GM21576 (cell line): Measurements from ENCODE around the gene LCOR.
A peak's percentile ranks its signal among the peaks of the same experiment; 100 is the strongest.
"Not testable (repeated sequence)": the region's sequence is repeated elsewhere in the genome, so short reads cannot be mapped to it uniquely, and the experiment has no call there.

Experiments
- ATAC-seq: cut with Tn5 transposase; IDR thresholded peaks from one replicate; pipeline ENCODE4 v1.9.1; 2021; ENCODE audit warnings: mild to moderate bottlenecking, moderate library complexity; ENCODE audit not compliant: unreplicated experiment

Gene LCOR

DNA sequence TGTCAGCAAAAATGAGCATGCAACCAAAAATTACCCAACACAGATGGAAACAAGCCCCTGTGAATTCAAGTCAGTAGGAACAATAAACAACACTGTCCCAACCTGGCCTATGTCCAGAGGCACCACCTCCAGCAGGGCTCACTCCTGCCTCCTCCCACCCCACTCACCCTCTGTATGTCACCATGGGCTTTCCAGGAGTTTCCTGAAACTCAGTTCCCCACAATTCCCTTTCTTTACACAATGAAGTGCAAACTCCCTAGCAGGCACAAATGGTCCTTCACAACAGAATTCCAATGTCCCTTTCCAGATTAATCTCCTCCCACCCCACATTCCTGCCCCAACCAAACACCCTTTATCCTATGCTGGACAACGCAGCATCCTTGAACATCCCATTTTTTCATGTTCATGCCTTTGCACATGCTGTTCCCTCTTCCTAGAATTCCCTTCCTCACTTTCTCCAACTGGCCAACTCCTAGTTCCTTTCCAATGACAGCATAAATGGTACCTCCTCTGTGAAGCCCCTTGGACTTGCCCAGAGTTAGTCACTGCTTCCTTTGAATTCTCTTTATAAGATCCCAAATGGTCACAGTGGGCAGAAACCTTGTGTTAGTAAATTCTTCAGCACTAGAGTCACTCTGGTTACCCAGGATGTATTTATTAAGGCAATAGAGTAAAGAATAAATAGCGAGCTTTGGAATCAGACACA lies 196.2 kb downstream of the LCOR start:
- ATAC-seq: no peak

DNA sequence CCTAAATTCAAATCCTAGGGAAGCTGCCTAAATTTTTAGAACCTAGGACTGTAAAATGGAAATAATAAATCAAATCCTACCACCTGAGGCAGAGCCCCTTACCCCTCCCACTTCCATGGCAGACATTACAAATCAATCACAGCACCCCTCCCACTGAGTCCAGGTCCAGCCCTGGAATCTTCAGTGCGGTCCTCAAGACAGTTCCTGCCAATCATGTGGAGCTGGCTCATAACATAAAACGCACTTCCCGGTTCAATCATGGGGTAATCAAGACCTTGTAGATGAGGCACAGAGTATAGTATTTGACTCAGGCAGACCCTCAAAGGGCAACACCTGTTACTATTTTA lies 196.7 kb downstream of the LCOR start:
- ATAC-seq: no peak

DNA sequence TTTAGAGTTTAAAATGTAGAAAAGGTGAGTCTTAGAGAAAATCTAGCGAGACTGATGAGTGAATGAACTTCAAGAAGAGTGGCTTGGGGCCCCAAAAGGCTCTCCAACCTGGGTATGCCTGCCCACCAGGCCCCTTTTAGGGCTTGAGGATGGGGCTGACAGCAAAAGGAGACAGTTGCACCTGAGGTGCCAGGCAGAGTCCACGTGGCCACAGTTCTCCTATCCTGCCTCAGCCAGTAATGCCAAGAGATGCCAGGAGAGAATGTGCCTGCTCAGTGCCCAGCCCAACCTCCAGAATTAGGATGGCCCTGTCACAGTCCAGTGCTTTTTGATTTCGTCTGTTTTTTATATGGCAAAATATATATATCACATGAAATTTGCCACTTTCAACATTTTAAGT lies 197.2 kb downstream of the LCOR start:
- ATAC-seq: no peak

DNA sequence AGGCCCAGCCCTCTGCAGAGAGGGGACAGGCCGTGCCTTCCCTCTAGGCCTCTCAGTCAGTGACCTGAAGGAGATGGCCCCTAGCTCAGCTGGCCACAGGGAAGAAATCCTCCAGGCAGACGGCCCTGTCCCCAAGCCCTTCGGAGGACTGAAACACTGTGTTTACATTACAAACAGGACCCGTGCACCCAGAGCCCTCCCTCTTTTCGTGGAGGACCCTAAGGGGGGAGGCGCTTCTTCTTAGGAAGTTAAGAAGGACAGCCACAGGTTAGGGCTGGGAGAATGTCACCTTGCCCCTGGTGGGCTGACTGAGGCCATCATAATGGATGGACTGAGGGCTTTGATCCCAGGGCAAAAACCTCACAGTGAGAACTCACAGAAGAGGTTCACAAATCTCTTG lies 198.8 kb downstream of the LCOR start:
- no peak for ATAC-seq

DNA sequence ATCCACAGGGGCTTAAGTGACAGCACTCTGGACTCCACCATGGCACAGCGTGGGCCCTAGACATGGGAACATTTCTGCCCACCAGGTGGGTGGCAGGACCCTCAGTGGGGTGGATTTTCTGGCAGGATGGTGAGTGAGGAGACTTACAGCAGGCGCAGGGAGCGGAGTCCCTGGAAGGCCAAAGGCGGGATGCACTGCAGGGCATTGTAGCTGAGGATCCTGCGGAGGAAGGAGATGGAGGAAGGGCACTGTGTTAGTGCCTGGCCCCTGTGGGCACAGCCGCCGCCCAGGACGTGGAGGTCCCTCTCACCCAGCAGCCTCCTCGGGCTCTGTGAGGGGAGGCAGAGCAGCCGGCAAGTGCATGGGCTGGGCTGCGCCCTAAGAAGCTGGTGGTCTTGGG lies 199.4 kb downstream of the LCOR start:
- no peak for ATAC-seq

DNA sequence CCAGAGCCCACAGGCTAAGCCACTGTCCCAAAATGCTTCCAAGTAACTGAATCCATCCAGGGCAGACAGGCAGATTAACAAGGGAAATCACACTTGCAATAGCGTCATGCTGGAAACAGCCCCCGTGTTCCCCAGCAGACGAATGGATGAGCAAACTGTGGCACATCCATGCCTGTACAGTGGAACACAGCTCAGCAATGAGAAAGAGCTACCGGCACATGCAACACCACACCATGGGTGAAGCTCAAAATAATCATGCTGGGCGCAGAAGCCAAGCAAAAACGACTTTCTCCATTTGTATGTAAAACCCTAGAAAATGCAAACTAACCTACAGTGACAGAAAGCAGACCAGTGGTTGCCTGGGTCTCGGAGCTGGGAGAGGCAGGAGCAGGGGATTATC lies 200.5 kb downstream of the LCOR start:
- no peak for ATAC-seq

DNA sequence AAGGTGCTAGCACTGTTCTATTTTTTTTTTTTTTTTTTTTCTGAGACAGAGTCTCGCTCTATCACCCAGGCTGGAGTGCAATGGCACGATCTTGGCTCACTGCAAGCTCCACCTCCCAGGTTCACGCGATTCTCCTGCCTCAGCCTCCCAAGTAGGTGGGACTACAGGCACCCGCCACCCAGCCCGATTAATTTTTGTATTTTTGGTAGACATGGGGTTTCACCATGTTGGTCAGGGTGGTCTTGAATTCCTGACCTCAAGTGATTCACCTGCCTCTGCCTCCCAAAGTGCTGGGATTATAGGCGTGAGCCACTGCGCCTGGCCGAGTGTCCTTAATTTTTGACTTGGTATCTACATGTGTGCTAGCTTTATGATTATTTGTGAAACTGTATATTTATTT lies 201.7 kb downstream of the LCOR start:
- not testable (repeated sequence) for ATAC-seq

DNA sequence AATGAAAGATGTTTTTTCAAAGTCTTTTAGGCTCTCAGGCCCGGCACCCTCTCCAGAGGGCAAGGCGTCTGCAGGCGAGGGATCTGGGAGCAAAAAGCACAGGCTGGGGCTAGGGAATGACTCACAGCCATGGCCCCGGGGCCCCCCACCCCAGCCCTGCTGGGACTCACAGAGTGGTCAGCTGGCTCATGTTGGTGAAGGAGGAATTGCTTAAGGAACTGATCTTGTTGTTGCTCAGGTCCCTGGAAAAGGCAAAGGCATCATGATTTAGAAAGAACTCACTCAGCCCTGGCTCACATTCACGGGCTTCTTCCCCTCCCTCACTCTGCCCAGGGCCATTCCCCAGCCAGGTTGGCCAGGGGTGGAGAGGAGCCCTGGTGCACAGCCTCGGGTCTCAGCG lies 202.2 kb downstream of the LCOR start:
- ATAC-seq: no peak

DNA sequence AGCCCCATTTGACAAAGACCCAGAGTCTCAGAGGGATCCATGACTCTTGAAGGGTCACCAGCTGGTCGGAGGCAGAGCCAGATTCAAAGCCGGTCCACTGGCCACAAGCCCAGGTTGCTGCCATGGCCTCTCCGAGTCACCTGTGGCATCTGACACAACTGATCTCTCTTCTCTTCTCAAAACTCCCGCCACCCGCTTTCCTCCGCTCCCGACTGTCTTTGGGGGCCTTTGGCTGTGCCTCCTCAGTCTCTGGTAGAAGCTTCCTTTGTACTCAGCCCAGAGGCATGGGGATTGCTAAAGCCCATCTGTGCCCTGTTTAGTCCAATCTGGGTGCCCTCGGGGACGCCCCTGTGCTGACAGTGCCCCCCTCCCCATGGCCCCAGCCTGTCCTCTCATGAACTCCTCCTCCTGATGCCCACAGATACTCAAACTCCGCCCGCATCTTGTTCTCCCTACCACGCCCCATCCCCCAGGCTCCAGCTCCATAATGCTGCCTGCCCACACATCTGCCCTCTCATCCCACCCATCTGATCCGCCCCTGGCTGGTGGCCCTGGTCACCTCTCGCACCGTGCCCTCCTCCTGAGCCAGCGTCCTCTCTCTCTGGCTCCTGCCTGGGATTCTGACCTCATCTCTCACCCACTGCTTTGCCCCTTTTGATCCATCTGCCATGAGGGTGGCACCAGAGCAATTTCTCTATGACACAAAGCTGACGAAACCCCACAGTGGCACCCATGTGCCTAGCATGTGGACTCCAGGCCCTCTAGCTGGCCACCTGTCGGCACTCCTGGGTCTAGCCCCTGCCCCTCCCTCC lies 203.1 kb downstream of the LCOR start:
- no peak for ATAC-seq

DNA sequence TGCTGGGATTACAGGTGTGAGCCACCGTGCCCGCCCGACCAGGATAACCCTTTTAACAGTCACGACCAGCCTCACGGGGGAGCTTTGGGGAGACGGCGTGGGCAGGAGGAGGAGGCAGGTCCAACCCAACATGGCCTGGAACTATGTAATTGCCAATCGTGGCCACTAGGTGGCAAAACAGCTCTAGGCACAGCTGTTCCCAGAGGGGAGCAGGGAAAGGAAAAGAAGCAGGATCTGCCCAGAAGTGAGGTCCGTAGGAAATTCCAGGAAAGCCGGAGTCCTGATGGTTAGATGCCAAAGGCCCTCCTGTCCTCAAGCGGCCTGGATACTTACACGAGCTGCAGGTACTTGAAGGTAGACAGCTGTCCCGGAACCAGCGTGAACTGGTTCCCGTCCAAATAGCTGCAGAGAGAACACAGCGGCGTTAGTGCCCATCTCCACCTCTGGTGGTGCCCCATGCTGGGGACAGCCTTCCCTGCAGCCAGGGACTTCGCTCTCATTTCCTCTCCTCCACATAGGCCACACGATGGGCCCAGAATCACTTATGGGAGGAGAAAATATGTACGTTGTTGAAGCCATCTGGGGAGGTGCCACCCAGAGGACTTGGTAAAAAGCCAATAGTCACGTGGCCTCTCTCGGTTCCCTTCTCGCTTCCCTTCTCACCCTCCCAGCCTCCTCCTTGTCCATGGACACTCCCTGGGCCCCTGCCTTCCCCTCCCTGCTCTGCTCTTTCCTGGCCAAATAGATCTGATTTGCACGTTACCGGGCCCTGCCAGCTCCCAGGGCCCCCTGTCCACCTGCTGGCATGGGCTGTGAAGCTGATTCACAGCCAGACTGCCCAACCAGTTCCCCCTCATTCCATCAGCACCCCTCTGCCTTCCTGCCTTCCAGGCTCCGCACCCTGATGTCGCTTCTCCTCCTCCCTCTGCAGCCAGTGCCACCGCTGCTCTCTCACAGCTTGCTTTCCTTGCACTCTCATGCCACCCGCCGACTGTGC lies 205.6 kb downstream of the LCOR start:
- peak; percentile 58 for ATAC-seq

DNA sequence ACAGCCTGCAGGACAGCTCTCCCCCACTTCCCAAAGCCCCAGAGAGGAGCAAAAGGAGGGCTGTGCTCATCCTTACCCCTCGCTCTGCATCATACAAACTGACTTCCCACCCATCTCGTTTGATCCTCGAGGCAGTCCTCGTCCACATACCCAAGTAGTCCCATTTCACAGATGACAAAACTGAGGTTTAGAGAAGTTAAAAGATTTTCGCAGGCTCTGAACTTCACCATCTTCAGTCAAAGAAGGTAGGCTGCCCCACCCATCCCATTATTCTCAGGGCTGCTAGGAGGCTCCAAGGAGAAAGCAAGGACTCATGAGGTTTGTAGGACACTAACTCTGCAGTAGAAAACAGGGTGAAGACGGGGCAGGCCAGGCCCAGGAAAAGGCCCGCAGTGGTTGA lies 206.6 kb downstream of the LCOR start:
- ATAC-seq: no peak

DNA sequence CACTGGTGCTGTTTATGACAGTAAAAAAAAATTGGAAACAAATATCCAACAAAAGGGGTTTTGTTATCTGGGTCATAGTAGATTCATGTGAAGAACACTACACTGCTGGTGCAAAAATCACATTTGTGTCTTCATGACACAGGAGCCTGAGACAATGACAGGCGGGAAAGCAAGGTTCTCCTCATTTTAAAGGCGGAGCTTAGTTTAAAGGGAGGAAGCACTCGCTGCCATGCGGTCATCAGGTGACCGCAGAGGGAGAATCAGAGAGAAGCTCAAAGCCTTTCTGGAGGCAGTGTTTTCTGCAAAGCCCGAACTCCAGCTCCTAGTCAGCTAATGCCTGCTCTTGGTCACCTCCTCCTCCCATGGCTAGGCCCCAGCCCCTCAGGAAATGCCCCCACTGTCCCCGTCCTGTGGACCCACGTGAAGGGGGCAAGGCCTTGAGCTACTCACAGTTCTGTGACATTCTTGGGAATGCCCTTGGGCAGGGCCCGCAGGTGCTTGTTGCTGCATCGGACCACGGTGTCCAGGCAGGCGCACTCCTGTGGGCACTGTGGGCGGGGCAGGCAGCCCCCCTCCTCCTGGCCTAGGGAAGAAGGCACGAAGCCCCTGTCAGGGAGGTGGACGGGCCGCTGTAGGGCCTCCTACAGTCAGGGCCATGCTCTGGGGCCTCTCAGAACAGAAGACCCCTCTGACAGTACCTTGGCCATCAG lies 207.6 kb downstream of the LCOR start:
- no peak for ATAC-seq

DNA sequence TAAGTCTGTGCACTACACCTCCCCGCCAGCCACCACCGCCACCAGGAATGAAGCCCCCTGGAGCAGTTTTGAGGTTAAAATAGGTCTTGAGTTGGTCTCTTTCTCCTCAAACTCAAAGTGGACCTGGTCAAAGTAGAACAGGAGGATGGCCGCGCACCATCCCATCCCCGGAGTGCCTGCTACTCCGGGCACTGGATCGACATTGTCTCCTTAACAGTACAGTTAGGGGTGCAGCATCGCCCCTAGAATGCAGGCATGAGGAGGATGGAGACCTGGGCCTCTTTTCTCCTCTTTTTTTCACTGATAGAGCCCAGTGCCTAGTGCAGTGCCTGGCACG lies 208.1 kb downstream of the LCOR start:
- ATAC-seq: no peak

DNA sequence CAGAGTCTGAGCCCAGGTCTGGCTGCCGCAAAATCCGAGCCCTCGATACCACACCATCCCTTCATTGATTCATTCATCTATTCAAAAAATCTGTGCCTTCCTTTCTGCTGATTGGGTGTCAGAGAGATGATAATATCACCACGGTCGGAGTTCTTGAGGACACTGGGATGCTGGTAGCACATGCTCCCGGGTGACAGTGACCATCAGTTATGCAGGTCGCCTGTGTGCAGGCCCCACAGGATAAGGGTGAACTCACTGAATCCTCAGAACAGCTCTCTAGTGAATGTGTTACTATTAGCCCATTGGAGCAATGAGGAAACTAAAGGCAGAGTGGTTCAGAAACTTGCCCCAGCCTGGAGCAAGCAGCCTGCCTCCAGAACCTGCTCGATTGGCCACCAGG lies 208.6 kb downstream of the LCOR start:
- ATAC-seq: no peak

DNA sequence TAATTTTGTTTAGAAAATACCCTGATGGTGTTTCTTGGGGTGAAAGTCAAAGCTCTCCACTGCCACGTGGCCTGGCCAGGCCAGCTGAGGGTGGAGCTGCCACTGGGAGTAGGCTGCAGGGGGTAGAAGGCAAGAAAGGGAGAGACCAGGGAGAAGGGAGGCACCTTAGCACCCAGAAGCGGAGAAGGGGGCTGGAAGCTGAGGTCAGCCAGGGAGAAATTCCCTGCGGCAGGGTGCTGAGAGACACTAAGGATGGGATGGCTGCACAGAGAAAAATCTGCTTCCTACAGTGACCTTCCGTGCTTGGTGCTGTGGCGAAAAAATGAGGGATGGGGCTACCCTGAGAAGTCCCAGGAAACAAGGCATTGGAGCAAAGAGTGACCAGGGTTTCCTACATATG lies 210.0 kb downstream of the LCOR start:
- no peak for ATAC-seq

DNA sequence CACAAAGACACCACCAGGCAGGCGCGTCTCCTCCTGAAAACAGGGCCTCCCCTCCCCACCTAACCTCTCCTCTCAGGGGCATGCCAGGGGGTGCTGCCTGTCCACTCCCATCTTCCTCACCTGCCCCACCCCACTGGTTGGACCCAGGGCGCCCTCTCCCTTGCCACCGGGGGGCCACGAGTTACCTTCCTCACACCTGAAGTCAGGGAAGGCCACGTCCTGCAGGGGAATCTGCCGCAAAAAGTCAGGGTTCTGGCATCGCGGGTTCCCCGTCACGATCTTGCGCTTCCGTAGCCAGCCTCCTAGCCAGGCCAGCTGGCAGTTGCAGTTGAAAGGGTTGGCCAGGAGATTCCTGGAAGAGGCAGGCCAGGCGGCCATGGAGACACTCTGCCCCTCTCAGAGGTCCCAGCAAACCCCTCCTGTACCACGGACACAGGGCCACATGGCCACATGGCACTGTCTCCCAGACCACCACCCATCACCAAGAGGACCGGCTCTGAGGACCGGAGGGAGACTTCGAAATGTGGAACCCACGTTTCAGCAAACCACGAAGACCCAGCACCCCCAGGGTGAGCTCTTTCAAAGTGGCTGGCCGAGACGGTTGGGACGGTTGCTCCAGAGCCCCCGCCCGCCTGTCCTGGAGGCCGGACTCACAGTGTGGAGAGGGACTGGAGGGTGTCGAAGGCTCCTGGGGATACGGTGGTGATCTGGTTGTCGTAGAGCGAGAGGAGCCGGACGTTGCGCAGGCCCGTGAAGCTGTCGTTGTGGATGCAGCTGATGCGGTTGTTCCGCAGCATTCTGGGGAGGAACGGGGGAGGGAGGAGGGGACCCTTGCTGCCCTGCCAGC lies 210.8 kb downstream of the LCOR start:
- no peak for ATAC-seq

DNA sequence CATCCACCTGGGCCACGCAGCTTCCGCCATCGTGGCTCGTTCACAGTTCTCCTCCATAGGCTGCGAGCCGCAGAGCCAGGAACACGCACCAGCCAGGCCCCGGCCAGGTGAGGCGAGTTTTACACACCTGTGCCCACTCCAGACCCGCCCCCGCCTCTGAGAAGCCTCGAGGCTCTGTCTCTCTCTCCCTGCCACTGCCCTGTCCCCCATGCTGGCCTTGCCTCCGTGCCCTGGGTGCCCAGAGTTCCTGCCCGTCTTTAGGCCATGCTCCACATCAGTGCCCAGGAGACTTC lies 211.4 kb downstream of the LCOR start:
- ATAC-seq: no peak
